ENCODE measurements around the gene KIF1C. TPM values are rescaled to one million over a fixed set of nuclear protein-coding genes. Genes with fewer than 3 reads are reported as not detected.
"Not testable (repeated sequence)": the region's sequence is repeated elsewhere in the genome, so short reads cannot be mapped to it uniquely, and the experiment has no call there.

KIF1C gene
- polyA plus RNA-seq, 3 donors: 36.0 to 113 (median 78.9) TPM

- no peak overlapping the region for H3K27ac ChIP-seq (ENCODE audit: low read depth, low read length)
- WGBS, 3 donors: 3 to 4% (median 3%) methylated on average over 40 to 48 of the region's 48 CpGs
These were observed 33.8 kb downstream of the KIF1C start for GRCh38 chr17:5031365-5032082.

- 87 to 95% (median 94%) methylated on average over 6 of the region's 6 CpGs for WGBS, 3 donors
- H3K27ac ChIP-seq (ENCODE audit: low read depth, low read length): no peak overlapping the region
These were observed 35.1 kb downstream of the KIF1C start for GRCh38 chr17:5032865-5033264.

- H3K27ac ChIP-seq (ENCODE audit: low read depth, low read length): no peak overlapping the region
- WGBS, 3 donors: 85 to 95% (median 92%) methylated on average over 13 of the region's 13 CpGs
These were observed 35.7 kb downstream of the KIF1C start for GRCh38 chr17:5033352-5034015.

- 86 to 98% (median 93%) methylated on average over 5 of the region's 5 CpGs for WGBS, 3 donors
- H3K27ac ChIP-seq (ENCODE audit: low read depth, low read length): no peak overlapping the region
These were observed 36.3 kb downstream of the KIF1C start for GRCh38 chr17:5034063-5034462.

- no peak overlapping the region for H3K27ac ChIP-seq (ENCODE audit: low read depth, low read length)
- 86 to 89% (median 88%) methylated on average over 14 of the region's 14 CpGs for WGBS, 3 donors
These were observed 36.9 kb downstream of the KIF1C start for GRCh38 chr17:5034651-5035050.

GRCh38 chr17:5035315-5035714 is 37.6 kb downstream of the KIF1C start, which contains the start of gene SLC52A1:
TSS of gene SLC52A1 (minus strand) at chr17:5035426. CDS start at chr17:5034606, 820 bp downstream.
- WGBS, 3 donors: 9 to 11% (median 9%) methylated on average over 23 to 24 of the region's 24 CpGs
- no peak within 1 kb of the TSS for H3K27ac ChIP-seq (ENCODE audit: low read depth, low read length)

- no peak overlapping the region for H3K27ac ChIP-seq (ENCODE audit: low read depth, low read length)
These were observed 44.6 kb downstream of the KIF1C start for GRCh38 chr17:5042157-5043022.

GRCh38 chr17:5043524-5043923 is 45.8 kb downstream of the KIF1C start:
- WGBS, 3 donors: 91 to 100% (median 98%) methylated on average over 1 of the region's 1 CpG
- H3K27ac ChIP-seq (ENCODE audit: low read depth, low read length): no peak overlapping the region

More at GRCh38 chr17:5042157-5043022, 44.6 kb downstream of the KIF1C start:
- WGBS, 3 donors: 74 to 84% (median 80%) methylated on average over 15 of the region's 15 CpGs

- H3K27ac ChIP-seq (ENCODE audit: low read depth, low read length): no peak overlapping the region
- 88 to 96% (median 89%) methylated on average over 5 of the region's 5 CpGs for WGBS, 3 donors
These were observed 46.9 kb downstream of the KIF1C start for GRCh38 chr17:5044630-5045029.

GRCh38 chr17:5045496-5045895 is 47.7 kb downstream of the KIF1C start:
- WGBS, 3 donors: 71 to 92% (median 75%) methylated on average over 6 of the region's 6 CpGs
- no peak overlapping the region for H3K27ac ChIP-seq (ENCODE audit: low read depth, low read length)

- WGBS, 3 donors: 29 to 37% (median 31%) methylated on average over 2 of the region's 2 CpGs
- no peak overlapping the region for H3K27ac ChIP-seq (ENCODE audit: low read depth, low read length)
These were observed 49.7 kb downstream of the KIF1C start for GRCh38 chr17:5047446-5047845.

- no peak overlapping the region for H3K27ac ChIP-seq (ENCODE audit: low read depth, low read length)
- 58 to 80% (median 66%) methylated on average over 5 of the region's 5 CpGs for WGBS, 3 donors
These were observed 51.6 kb downstream of the KIF1C start for GRCh38 chr17:5049314-5049841.

- WGBS, 3 donors: 56 to 71% (median 66%) methylated on average over 9 of the region's 9 CpGs
- H3K27ac ChIP-seq (ENCODE audit: low read depth, low read length): no peak overlapping the region
These were observed 52.5 kb downstream of the KIF1C start for GRCh38 chr17:5050278-5050677.

- 87 to 94% (median 92%) methylated on average over 9 to 10 of the region's 10 CpGs for WGBS, 3 donors
- H3K27ac ChIP-seq (ENCODE audit: low read depth, low read length): no peak overlapping the region
These were observed 57.8 kb downstream of the KIF1C start for GRCh38 chr17:5055543-5055942.

GRCh38 chr17:5065227-5065744 is 67.5 kb downstream of the KIF1C start:
- H3K27ac ChIP-seq (ENCODE audit: low read depth, low read length): no peak overlapping the region
- 41 to 63% (median 52%) methylated on average over 1 of the region's 1 CpG for WGBS, 3 donors

GRCh38 chr17:5068236-5068635 is 70.5 kb downstream of the KIF1C start:
- no peak overlapping the region for H3K27ac ChIP-seq (ENCODE audit: low read depth, low read length)
- WGBS, 3 donors: 87 to 88% (median 88%) methylated on average over 3 of the region's 3 CpGs

- WGBS, 3 donors: 68 to 90% (median 90%) methylated on average over 4 of the region's 4 CpGs
These were observed 72.0 kb downstream of the KIF1C start for GRCh38 chr17:5069724-5070123.

GRCh38 chr17:5075472-5075871 is 77.7 kb downstream of the KIF1C start:
- not testable (repeated sequence) for H3K27ac ChIP-seq (ENCODE audit: low read depth, low read length)
- 84 to 88% (median 87%) methylated on average over 4 of the region's 5 CpGs for WGBS, 3 donors

More at GRCh38 chr17:5069724-5070123, 72.0 kb downstream of the KIF1C start:
- no peak overlapping the region for H3K27ac ChIP-seq (ENCODE audit: low read depth, low read length)

Measured in adipose tissue (tissue), 3 donors.